ENCODE measurements around the gene MYCN.
A peak's percentile ranks its signal among the peaks of the same experiment; 100 is the strongest.

MYCN gene

DNA sequence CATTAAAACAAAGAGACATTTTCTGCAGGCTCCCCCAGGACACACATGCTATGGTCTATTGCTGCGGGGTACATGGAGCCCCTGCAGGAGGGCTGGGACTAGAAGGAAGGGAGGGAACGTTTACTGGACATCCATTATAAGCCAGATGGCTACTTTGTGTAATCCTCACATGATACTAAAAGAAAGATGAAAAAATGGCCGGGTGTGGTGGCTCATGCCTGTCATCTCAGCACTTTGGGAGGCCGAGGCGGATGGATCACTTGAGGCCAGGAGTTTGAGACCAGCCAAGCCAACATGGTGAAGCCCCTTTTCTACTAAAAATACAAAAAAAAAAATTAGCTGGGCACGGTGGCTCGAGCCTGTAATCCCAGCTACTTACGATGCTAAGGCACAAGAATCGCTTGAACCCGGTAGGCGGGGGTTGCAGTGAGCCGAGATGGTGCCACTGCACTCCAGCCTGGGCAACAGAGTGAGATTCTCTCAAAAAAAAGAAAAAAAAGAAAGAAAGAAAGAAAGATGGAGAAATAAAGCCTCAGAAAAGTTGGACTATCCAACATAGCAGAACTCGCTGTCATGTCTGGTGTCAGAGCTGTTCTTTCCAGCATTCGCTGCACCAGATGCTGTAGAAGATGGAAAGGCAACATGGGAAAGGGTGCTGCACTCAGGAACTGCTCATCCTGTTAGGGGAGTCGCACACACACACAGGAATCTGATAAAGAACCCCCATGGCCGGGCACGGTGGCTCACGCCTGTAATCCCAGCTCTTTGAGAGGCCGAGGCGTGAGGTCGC is 7.8 kb upstream of the MYCN start:
- DNase-seq: no peak

DNA sequence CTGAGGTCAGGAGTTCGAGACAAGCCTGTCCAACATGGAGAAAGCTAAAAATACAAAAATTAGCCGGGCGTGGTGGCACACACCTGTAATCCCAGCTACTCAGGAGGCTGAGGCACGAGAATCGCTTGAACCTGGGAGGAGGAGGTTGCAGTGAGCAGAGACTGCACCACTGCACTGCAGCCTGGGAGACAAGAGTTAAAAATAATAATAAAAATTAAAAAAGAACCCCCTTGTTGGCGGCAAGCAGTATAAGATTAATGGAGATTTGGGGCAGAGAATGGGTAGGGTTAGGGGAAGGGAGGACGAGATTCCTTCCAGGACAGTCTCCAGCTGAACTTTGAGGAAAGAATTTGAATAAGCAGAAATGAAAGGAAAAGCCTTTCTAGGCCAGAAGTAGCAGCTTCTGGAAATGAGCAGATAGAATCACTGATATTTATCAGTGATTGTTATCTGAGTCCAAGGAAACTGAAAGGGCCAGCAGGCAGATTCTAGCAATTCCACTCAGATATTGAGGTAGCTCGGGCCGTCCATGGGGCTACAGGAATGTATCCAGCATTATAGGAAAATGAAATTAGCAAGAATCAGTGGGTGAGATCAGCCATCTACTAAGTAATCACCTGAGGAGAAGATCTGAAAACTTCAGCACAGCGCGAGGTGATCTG is 7.0 kb upstream of the MYCN start:
- no peak for DNase-seq

DNA sequence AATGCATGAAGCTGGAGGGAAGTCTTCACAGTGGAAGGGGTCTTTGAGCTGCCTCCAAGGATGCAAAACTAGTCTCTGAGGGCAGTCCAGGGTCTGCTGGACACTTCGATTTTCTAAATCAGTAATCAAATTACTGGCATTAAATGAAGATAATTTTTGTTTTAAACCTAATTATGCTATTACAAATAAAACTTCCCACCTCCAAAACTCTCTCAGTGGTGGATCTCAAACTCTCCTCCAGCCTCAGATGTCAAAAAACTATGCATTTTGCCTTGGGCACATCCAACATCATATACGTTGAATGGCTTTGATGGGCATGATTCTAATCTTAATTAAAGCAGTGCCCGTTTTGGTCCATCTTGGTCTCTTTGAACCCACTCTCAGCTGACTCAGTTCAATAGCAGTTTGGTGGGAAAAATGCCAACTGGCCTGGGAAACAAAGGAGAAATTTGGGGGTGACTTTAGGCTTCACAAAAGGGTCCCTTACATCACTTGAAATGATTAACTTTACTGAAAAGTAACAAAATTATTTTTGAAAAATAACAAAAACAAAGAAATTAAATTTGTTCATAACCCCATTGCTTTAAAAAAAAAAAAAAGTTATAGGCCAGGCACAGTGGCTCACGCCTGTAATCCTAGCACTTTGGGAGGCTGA is 5.9 kb upstream of the MYCN start:
- no peak for DNase-seq

DNA sequence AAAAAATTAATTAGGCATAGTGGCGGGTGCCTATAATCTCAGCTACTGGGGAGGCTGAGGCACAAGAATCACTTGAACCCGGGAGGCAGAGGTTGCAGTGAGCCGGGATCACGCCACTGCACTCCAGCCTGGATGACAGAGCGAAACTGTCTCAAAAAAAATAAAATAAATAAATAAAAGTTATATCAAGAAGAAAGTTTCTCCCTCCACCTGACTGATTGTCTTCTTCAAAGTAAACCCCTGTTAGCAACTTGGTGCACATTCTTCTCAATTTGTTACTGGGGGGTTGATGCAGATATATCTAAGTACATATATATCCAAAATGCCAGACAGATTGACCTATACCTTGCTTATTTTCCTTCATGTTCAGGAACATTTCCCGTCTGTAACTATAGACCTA is 5.2 kb upstream of the MYCN start:
- DNase-seq: no peak

DNA sequence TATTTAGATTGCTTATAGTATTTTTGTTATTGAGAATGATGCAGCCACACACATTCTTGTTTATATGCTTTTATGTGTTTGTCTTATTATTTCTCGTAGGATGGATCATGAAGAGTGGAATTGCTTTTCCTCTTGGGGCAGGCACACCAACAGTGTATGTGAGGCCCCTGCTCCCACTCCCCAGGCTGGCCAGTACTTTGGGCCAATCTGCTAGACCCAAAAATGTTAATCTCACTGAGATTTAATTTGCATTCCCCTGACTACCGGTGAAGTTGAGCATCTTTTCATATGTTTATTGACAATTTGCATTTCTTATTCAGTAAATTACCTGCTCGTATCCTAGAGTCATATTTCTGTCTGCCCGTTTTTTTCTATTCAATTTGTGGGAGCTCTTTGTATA is 4.7 kb upstream of the MYCN start:
- DNase-seq: no peak

DNA sequence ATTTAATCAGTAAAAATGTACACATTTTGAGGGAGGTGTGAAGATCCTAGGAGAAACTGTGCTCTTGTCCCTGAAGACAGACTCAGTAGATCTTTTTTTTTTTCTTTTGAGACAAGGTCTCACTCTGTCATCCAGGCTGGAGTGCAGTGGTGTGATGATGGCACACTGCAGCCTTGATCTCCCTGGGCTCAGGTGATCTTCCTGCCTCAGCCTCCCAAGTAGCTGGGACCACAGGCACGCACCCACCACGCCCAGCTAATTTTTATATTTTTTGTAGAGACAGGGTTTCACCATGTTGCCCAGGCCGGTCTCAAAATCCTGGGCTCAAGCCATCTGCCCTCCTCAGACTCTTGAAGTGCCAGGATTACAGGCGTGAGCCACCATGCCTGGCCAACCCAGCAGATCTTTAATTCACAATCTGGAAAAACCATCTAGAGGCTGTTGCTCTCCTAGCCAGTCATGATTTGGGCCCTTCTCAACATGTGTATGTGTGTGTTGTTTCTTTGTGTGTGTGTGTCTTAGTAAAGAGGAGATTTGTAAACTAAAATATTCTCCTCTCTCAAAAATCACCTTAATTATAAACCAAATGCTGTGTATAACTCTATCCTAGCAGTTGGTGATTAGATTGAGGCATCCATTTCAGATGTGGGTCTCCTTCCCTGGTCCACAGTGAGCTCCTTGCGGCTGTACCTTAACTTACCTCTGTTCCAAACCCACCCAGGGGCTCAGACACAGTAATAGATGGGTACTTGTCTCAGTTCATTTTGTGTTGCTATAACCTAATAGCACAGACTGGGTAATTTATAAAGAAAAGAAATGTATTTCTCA is 3.9 kb upstream of the MYCN start:
- DNase-seq: no peak

DNA sequence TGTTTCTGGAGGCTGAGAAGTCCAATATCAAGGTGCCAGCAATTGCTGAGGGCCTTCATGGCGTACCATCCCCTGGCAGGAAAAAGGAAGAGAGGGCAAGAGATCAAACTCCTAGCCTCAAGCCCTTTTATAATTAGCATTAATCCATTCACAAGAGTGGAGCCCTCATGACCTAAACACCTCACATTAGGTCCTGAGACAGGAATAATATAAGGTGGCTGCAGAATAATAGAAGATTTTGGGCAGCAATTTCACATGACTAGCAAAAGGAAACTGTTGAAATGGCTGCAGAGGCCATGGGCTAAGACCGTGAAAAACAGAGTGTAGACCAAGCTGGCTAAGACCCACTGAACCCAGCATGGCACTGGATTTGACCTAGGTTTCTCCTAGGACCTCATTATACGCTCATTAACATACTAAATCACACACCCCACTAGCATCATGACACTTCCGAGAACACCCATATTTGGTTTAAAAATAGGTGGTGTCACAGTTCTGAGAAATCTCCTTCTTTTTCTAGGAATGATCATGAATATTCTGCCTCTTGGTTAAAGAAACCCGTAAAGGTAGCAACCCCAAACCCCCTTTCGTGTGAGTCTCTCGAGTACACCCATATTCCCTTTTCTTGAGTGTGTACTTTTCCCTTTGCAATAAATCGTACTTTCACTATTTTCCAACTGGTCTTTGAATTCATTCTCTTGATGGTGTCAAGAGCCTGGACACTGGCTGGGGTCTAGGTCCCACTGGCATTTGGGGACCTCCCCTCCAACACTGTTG is 3.1 kb upstream of the MYCN start:
- no peak for DNase-seq

DNA sequence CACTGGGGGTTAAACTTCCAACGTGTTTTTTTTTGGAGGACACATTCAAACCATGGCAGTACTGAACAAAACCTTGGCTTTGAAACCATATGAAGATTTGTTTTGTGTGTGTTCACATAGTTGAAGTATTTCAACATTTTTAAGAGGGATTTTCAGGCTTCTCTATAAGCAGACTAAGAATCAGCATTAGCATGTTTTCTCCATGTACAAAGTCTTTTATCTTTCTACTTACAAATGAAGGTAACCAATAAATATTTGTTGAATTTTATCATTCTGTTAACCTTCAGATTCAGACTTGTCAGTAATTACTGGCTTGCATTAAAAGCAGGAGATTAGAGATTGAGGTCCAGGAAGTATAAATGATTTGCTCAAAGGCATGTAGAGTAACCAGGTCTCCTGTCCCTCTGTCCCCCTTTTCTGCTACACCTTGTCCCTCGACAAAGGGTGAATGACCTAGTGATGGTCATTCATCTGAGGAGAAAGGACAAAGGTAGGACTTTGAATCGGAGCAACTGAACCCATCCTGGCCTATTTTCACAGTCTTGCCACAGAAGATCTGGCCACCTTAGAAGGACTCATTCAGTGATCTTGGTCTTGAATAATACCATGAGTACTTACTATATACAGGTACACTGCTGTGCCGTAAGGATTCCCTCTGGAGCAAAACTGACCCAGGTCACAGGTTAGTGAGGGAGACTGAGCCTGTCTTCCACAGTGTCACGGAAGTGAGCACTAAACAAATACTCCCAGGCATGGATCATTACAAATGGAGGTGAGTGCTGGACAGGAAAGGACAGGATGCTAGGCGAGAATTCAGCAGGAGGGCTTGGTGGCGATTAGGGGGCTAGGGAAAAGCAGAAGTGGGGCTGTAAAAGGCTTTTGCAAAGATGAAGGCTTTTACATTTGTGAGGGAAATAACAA is 2.2 kb upstream of the MYCN start:
- no peak for DNase-seq

DNA sequence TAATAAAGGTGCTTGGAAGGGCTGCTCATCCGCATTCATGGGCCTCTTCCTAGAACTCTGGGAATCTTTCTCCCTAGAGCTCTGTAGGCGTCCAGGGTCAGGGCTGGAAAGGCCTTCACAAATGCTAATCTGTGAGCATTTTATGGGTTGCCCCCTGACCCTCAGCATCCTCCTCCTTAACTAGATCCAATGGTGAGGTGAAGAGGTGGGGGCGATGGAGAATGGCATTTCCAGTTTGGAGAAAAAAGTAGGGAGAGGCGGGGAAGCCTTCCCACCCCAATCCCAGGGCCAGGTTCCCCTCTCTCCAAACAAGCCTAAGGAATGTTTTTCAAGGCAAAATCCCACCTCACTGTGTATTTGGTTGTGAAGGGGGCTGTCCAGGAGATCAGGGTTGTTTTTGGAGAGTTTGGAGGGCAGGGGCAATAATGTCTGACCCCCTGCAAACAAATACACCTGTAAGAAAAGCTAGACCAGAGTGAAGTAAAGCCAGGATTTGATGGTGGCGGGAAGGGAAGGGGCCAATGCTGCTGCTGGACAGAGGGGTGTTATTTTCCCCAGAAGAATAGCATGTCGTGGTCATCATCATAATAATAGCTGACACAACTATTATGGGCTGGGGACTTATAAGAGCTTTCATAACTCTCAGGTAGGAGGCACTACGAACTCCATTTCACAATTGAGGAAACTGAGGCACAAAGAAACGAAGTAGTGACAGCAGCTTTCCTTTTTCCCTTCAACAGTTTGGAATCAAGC is 1.4 kb upstream of the MYCN start:
- DNase-seq: no peak

DNA sequence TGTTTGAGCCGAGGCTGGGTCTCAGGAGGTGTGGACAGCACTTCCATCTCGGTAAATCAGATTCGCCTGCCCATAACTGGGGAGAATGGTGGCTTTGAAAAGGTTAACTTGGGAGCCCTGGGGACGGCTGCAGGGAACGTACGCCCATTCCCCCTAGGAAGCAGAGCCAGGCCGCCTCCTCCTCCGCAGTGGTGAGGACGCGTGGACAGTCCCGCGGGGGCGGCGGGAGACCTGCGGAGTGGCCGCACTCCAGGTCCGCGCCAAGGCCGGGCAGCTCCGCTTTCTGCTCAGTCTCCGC is 845 bp upstream of the MYCN start:
- DNase-seq: no peak

DNA sequence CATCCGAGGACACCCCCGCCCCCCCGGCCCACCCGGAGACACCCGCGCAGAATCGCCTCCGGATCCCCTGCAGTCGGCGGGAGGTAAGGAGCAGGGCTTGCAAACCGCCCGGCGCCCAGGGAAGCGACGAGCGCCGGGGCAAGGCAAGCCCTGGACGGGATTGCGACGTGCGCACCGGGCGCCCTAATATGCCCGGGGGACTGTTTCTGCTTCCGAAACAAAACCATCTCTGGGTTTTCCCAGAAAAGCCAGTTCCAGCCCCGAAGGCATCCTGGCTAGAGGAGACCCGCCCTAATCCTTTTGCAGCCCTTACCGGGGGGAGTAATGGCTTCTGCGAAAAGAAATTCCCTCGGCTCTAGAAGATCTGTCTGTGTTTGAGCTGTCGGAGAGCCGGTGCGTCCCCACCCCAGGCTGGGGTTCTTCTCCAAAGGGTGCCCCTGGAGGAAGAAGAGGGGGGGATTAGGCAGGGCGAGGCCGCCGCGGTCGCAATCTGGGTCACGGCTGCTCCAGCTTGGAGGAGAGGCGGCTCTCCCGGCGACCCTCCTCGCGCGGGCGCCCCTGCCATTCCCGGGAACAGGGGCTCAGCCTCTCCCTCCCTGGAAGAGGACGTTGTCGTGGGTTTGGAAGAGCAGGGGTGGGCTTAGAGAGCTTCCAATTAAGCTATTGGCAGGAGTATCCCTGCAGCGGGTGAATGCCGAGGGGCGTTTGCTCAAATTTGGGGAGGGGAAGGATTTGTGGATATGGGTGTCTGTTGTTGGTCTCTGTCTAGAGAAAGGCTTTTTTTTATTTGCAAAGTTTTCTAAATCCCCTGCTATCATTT is 521 bp downstream of the MYCN start:
- DNase-seq: no peak

DNA sequence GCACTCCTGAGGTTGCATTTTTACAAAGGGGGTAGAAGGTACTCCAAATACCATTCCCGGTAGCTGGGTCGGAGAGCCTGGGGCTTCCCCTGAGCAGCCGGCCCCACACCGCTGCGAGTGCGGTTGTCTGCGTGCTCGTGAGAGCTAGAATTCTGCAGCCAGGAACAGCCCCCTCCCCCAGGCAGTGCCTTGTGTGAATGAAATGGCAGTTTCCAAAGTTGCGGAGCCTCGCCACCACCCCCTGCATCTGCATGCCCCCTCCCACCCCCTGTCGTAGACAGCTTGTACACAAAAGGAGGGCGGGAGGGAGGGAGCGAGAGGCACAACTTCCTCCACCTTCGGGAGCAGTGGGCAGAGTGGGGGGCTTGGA is 1.1 kb downstream of the MYCN start:
- no peak for DNase-seq

DNA sequence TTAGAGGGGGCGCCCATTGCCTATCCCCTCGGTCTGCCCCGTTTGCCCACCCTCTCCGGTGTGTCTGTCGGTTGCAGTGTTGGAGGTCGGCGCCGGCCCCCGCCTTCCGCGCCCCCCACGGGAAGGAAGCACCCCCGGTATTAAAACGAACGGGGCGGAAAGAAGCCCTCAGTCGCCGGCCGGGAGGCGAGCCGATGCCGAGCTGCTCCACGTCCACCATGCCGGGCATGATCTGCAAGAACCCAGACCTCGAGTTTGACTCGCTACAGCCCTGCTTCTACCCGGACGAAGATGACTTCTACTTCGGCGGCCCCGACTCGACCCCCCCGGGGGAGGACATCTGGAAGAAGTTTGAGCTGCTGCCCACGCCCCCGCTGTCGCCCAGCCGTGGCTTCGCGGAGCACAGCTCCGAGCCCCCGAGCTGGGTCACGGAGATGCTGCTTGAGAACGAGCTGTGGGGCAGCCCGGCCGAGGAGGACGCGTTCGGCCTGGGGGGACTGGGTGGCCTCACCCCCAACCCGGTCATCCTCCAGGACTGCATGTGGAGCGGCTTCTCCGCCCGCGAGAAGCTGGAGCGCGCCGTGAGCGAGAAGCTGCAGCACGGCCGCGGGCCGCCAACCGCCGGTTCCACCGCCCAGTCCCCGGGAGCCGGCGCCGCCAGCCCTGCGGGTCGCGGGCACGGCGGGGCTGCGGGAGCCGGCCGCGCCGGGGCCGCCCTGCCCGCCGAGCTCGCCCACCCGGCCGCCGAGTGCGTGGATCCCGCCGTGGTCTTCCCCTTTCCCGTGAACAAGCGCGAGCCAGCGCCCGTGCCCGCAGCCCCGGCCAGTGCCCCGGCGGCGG is 1.7 kb downstream of the MYCN start:
- no peak for DNase-seq

DNA sequence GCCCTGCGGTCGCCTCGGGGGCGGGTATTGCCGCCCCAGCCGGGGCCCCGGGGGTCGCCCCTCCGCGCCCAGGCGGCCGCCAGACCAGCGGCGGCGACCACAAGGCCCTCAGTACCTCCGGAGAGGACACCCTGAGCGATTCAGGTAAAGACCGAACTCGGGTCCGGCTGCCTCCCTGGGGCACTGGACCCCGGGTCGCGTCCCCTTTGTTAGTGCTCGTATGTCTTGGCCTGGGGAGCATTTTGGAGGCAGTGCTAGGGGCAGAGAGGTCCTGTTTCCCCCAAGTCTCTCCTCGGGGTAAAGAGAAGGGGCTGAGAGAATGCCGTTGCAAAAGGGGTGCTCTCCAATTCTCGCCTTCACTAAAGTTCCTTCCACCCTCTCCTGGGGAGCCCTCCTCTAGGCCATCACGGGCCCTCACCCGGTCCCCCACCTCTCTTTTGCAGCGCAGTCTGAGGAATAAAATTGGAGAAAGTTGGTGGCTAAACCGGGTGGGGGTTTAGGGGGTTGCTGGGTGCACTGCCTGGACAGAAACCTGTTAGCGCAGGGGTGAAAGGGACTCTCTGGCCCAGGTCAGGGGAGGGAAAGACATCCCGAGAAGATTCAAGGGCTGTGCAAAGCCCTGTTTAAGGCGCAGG is 2.5 kb downstream of the MYCN start:
- DNase-seq: no peak

DNA sequence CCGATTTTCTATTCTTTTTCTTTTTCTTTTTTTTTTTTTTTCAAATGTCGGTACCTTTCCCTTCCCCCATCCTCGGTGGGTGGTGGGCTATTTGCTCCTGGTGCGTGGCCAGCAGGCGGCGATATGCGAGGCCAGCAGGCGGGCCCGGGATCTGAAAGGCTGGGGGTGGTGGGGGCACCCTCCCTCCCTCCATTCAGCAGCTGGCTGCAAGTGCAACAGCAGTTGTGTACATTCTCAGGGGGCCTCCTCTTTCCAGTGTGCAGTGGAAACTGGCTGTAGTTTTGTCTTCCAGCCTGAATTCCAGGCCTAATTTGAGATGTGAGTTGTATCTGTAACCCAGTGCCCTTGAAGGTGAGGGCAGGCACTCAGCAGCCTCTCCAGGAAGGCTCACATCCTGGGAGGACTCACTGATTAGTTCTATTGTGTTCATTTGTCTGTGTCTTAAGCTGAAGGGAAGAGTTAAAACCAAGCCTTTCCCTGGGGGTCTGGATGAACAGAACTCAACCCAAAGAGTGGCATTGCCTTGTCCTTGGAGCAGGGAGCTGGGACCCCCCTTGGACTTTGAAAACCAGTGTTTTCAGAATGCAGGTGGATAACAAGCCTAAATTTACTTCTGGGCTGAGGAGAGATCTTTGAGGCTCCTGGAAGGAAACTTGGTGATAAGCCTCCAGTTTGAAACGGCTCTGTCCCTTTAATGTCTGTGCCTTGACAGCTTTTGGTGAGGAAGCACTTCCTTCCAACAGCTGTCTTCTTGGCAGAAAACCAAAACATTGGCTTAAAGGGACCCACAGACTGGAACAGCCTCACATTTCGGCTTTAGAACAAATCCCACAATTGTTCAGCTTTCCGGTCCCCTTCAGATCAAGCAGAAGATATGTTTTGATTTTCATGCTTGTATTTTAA is 3.3 kb downstream of the MYCN start:
- peak; percentile 8 for DNase-seq

DNA sequence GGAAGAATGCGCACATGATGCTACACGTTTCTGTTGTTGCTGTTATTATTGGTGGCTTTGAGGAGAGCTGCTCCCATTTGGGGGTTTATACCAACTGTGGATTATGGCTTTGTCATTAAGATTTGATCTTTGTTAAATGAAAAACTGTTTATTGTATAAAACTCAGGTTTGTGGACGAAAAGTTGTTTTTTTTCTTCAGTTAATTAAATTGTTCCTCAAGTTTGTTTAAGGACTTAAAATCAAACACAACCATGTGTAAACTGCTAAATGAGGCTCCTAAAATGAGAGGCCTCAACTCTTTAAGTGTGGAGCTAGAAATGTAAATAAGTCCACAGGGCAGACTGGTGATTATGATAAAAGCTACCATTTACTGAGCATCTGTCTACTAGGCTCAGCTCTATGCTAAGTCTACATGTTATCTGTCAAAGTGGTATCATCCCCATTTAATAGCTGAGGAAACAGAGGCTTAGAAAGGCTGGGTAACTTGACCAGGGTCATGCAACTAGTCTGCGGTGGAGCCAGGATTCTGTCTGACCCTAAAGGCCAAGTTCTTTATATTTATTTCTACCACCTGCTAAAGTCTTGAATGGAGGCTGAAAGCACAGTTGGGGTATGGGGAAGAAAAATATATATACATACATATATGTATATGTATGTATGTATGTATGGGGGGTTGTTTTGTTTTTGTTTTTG is 4.1 kb downstream of the MYCN start:
- no peak for DNase-seq
